K562 (cell line): Measurements from ENCODE around the gene PATJ.

Experiments used
- GABPB1 ChIP-seq: sonication (generic); formaldehyde crosslinking; IDR thresholded peaks from 2 replicates; pipeline ENCODE4 v1.8.0; 2022; ENCODE audit warnings: mild to moderate bottlenecking, missing genetic modification reagents
- YY1 ChIP-seq, 3 experiments: IDR thresholded peaks; 2 replicates each; pipeline ENCODE4 v1.6.1; 2011; ENCODE audit warnings: low read length in 2 of 3, mild to moderate bottlenecking in 2 of 3, moderate library complexity in 2 of 3, borderline replicate concordance in 1 of 3, control low read depth in 1 of 3, low read depth in 1 of 3; ENCODE audit not compliant: insufficient read depth in 3 of 3, insufficient replicate concordance in 2 of 3, control insufficient read depth in 1 of 3, insufficient read length in 1 of 3; ENCODE audit errors: extremely low read depth in 1 of 3
- TF ChIP-seq, protein P1 (sequence below), 2 experiments: fragments of 450-650 bp; formaldehyde crosslinking in 1 of 2; IDR thresholded peaks; 2 replicates each; pipeline versions ENCODE4 v1.4.0 to v1.6.1; 2014 to 2020; ENCODE audit warnings: mild to moderate bottlenecking in 2 of 2, borderline replicate concordance in 1 of 2, low read depth in 1 of 2

GRCh38 chr1:61975638-61976037, 233.4 kb downstream of the PATJ start:
- TF ChIP-seq YY1 (IDR thresholded peaks at IDR 0.05; ENCODE audit: borderline replicate concordance in 1 of 3, control insufficient read depth in 1 of 3, extremely low read depth in 1 of 3, insufficient read depth in 3 of 3, insufficient read length in 1 of 3, insufficient replicate concordance in 2 of 3, low read depth in 1 of 3, low read length in 2 of 3), result no peak
- TF ChIP-seq, protein P1, sequence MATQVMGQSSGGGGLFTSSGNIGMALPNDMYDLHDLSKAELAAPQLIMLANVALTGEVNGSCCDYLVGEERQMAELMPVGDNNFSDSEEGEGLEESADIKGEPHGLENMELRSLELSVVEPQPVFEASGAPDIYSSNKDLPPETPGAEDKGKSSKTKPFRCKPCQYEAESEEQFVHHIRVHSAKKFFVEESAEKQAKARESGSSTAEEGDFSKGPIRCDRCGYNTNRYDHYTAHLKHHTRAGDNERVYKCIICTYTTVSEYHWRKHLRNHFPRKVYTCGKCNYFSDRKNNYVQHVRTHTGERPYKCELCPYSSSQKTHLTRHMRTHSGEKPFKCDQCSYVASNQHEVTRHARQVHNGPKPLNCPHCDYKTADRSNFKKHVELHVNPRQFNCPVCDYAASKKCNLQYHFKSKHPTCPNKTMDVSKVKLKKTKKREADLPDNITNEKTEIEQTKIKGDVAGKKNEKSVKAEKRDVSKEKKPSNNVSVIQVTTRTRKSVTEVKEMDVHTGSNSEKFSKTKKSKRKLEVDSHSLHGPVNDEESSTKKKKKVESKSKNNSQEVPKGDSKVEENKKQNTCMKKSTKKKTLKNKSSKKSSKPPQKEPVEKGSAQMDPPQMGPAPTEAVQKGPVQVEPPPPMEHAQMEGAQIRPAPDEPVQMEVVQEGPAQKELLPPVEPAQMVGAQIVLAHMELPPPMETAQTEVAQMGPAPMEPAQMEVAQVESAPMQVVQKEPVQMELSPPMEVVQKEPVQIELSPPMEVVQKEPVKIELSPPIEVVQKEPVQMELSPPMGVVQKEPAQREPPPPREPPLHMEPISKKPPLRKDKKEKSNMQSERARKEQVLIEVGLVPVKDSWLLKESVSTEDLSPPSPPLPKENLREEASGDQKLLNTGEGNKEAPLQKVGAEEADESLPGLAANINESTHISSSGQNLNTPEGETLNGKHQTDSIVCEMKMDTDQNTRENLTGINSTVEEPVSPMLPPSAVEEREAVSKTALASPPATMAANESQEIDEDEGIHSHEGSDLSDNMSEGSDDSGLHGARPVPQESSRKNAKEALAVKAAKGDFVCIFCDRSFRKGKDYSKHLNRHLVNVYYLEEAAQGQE (IDR thresholded peaks at IDR 0.05; ENCODE audit: borderline replicate concordance), result no peak
- TF ChIP-seq, protein P1 (CRISPR knock-in tag; IDR thresholded peaks at IDR 0.05; ENCODE audit: low read depth), result no peak
- TF ChIP-seq GABPB1 (CRISPR knock-in tag), result no peak
